Measurements from ENCODE around the gene HK1. TPM values are rescaled to one million over a fixed set of nuclear protein-coding genes. Genes with fewer than 3 reads are reported as not detected.
A peak's percentile ranks its signal among the peaks of the same experiment; 100 is the strongest.

Gene HK1
- total and polyA plus RNA-seq, 10 donors, result 19.0 to 108 (median 63.4) TPM

GRCh38 chr10:69242852-69243212, 35.5 kb upstream of the HK1 start:
- TF ChIP-seq POLR2A (IDR thresholded peaks at IDR 0.05) (no peak), CTCF (IDR thresholded peaks at IDR 0.05 in 8 of 11, conservative IDR thresholded peaks at IDR 0.05 in 3 of 11) (no peak), POLR2AphosphoS5 (IDR thresholded peaks at IDR 0.05) (no peak)
- H3K27ac ChIP-seq, result no peak overlapping the region
- H3K4me3 ChIP-seq, result no peak overlapping the region
- no peaks in the 10 kb centered on the region for H3K36me3 ChIP-seq
- 76 to 89% (median 84%) methylated on average over 4 to 5 of the region's 5 CpGs for WGBS, 5 donors
- intact Hi-C loops (cut with DNase I; ENCODE audit: low total_unique reads), result no loop called here
- H3K27me3 ChIP-seq (replicated peaks in 1 of 7), result no peaks in the 10 kb centered on the region
- peaks cover 0 to 19% (median 6%) of the 10 kb centered on the region in 6 donors for H3K4me1 ChIP-seq
- DNase-seq, result peak; percentile 56
- no peaks in the 10 kb centered on the region for H3K9me3 ChIP-seq

- TF ChIP-seq CTCF (IDR thresholded peaks at IDR 0.05 in 8 of 11, conservative IDR thresholded peaks at IDR 0.05 in 3 of 11), result no peak
- TF ChIP-seq POLR2AphosphoS5 (IDR thresholded peaks at IDR 0.05), result no peak
- no peak overlapping the region for H3K27ac ChIP-seq
- intact Hi-C loops (cut with DNase I; ENCODE audit: low total_unique reads), result no loop called here
Observed at GRCh38 chr10:69243817-69244216, 34.5 kb upstream of the HK1 start.

GRCh38 chr10:69246036-69246435, 32.3 kb upstream of the HK1 start:
- DNase-seq, result no peak
- 87 to 96% (median 92%) methylated on average over 3 to 5 of the region's 5 CpGs for WGBS, 5 donors
- intact Hi-C loops (cut with DNase I; ENCODE audit: low total_unique reads), result no loop called here

More at GRCh38 chr10:69243817-69244216, 34.5 kb upstream of the HK1 start:
- 91 to 96% (median 94%) methylated on average over 10 of the region's 10 CpGs for WGBS, 5 donors
- no peak overlapping the region for H3K4me3 ChIP-seq
- H3K27me3 ChIP-seq (replicated peaks in 1 of 7), result no peaks in the 10 kb centered on the region
- no peaks in the 10 kb centered on the region for H3K9me3 ChIP-seq
- H3K4me1 ChIP-seq, result peaks cover 0 to 16% (median 4%) of the 10 kb centered on the region in 6 donors
- H3K36me3 ChIP-seq, result no peaks in the 10 kb centered on the region
- peak; percentile 51 for DNase-seq

More at GRCh38 chr10:69246036-69246435, 32.3 kb upstream of the HK1 start:
- no peaks in the 10 kb centered on the region for H3K27me3 ChIP-seq (replicated peaks in 1 of 7)
- H3K27ac ChIP-seq, result no peak overlapping the region
- H3K36me3 ChIP-seq, result no peaks in the 10 kb centered on the region
- no peak for TF ChIP-seq CTCF (IDR thresholded peaks at IDR 0.05 in 8 of 11, conservative IDR thresholded peaks at IDR 0.05 in 3 of 11)
- TF ChIP-seq POLR2AphosphoS5 (IDR thresholded peaks at IDR 0.05), result no peak
- TF ChIP-seq POLR2A (IDR thresholded peaks at IDR 0.05), result no peak
- no peaks in the 10 kb centered on the region for H3K4me1 ChIP-seq
- no peaks in the 10 kb centered on the region for H3K9me3 ChIP-seq
- no peak overlapping the region for H3K4me3 ChIP-seq
